Panc1 (cell line): Measurements from ENCODE around the gene HAT1.

ENCODE experiments used
- CTCF ChIP-seq: fragments of 450-650 bp; IDR thresholded peaks from 2 replicates; pipeline ENCODE4 v1.5.1; 2017; ENCODE audit warnings: mild to moderate bottlenecking
- POLR2AphosphoS5 ChIP-seq: IDR thresholded peaks from 2 replicates; pipeline ENCODE4 v1.6.1; 2012; ENCODE audit warnings: mild to moderate bottlenecking, low read depth, low read length, moderate library complexity
- REST ChIP-seq, 2 experiments: IDR thresholded peaks; 2 replicates each; pipeline ENCODE4 v1.6.1; 2011 to 2012; ENCODE audit warnings: low read depth in 2 of 2, control low read depth in 1 of 2, low read length in 1 of 2, mild to moderate bottlenecking in 1 of 2, moderate library complexity in 1 of 2; ENCODE audit not compliant: insufficient read depth in 1 of 2
- SIN3A ChIP-seq: IDR thresholded peaks from 2 replicates; pipeline ENCODE4 v1.6.1; 2012; ENCODE audit warnings: low read depth, mild to moderate bottlenecking, low read length, moderate library complexity, borderline replicate concordance; ENCODE audit not compliant: insufficient read depth

GRCh38 chr2:171889333-171889732 is 32.9 kb upstream of the HAT1 start:
- TF ChIP-seq CTCF: no peak
- TF ChIP-seq POLR2AphosphoS5: no peak
- TF ChIP-seq REST (IDR thresholded peaks at IDR 0.05; ENCODE audit: insufficient read depth in 1 of 2, low read depth in 2 of 2, low read length in 1 of 2): no peak
- TF ChIP-seq SIN3A: no peak
